ENCODE data around the gene ERLIN1.

ERLIN1 gene

GRCh38 chr10:100153239-100153825 lies 32.5 kb downstream of the ERLIN1 start:
- Histone ChIP-seq H3K27me3 (ENCODE audit: control insufficient read depth, insufficient read depth, low read length, poor library complexity, severe bottlenecking) (no peaks in the 10 kb centered on the region), H3K36me3 (ENCODE audit: control insufficient read depth, insufficient read depth, low read length) (peaks cover 15% of the 10 kb centered on the region), H3K4me1 (ENCODE audit: control insufficient read depth, insufficient read depth, low read length) (no peaks in the 10 kb centered on the region), H3K27ac (ENCODE audit: insufficient read depth, low read depth, low read length, poor library complexity, severe bottlenecking) (no peak overlapping the region), H3K4me3 (ENCODE audit: insufficient read depth, low read depth, low read length) (no peak overlapping the region), H3K9me3 (ENCODE audit: control insufficient read depth, low read length) (no peaks in the 10 kb centered on the region)
- 92% methylated on average over 4 of the region's 4 CpGs for WGBS, 2 experiments

GRCh38 chr10:100151723-100152300 lies 34.0 kb downstream of the ERLIN1 start:
- 93 to 97% methylated on average over 6 of the region's 6 CpGs for WGBS, 2 experiments
- Histone ChIP-seq H3K4me3 (ENCODE audit: insufficient read depth, low read depth, low read length) (no peak overlapping the region), H3K36me3 (ENCODE audit: control insufficient read depth, insufficient read depth, low read length) (peaks cover 15% of the 10 kb centered on the region)

GRCh38 chr10:100148353-100149211 lies 37.2 kb downstream of the ERLIN1 start:
- no peaks in the 10 kb centered on the region for H3K27me3 ChIP-seq (ENCODE audit: control insufficient read depth, insufficient read depth, low read length, poor library complexity, severe bottlenecking)
- no peaks in the 10 kb centered on the region for H3K4me1 ChIP-seq (ENCODE audit: control insufficient read depth, insufficient read depth, low read length)
- WGBS, 2 experiments = 84 to 88% methylated on average over 8 of the region's 8 CpGs
- H3K9me3 ChIP-seq (ENCODE audit: control insufficient read depth, low read length) = no peaks in the 10 kb centered on the region
- no peak overlapping the region for H3K4me3 ChIP-seq (ENCODE audit: insufficient read depth, low read depth, low read length)
- no peak overlapping the region for H3K27ac ChIP-seq (ENCODE audit: insufficient read depth, low read depth, low read length, poor library complexity, severe bottlenecking)
- peaks cover 8% of the 10 kb centered on the region for H3K36me3 ChIP-seq (ENCODE audit: control insufficient read depth, insufficient read depth, low read length)

More at GRCh38 chr10:100151723-100152300, 34.0 kb downstream of the ERLIN1 start:
- Histone ChIP-seq H3K27ac (ENCODE audit: insufficient read depth, low read depth, low read length, poor library complexity, severe bottlenecking) (no peak overlapping the region), H3K27me3 (ENCODE audit: control insufficient read depth, insufficient read depth, low read length, poor library complexity, severe bottlenecking) (no peaks in the 10 kb centered on the region), H3K4me1 (ENCODE audit: control insufficient read depth, insufficient read depth, low read length) (no peaks in the 10 kb centered on the region), H3K9me3 (ENCODE audit: control insufficient read depth, low read length) (no peaks in the 10 kb centered on the region)

GRCh38 chr10:100146875-100147650 lies 38.8 kb downstream of the ERLIN1 start:
- Histone ChIP-seq H3K4me1 (ENCODE audit: control insufficient read depth, insufficient read depth, low read length) (no peaks in the 10 kb centered on the region), H3K27me3 (ENCODE audit: control insufficient read depth, insufficient read depth, low read length, poor library complexity, severe bottlenecking) (no peaks in the 10 kb centered on the region), H3K36me3 (ENCODE audit: control insufficient read depth, insufficient read depth, low read length) (no peaks in the 10 kb centered on the region), H3K27ac (ENCODE audit: insufficient read depth, low read depth, low read length, poor library complexity, severe bottlenecking) (no peak overlapping the region), H3K9me3 (ENCODE audit: control insufficient read depth, low read length) (no peaks in the 10 kb centered on the region), H3K4me3 (ENCODE audit: insufficient read depth, low read depth, low read length) (no peak overlapping the region)
- WGBS, 2 experiments = 76 to 85% methylated on average over 2 of the region's 2 CpGs

GRCh38 chr10:100146398-100146797 lies 39.4 kb downstream of the ERLIN1 start:
- Histone ChIP-seq H3K27me3 (ENCODE audit: control insufficient read depth, insufficient read depth, low read length, poor library complexity, severe bottlenecking) (no peaks in the 10 kb centered on the region), H3K4me1 (ENCODE audit: control insufficient read depth, insufficient read depth, low read length) (no peaks in the 10 kb centered on the region), H3K36me3 (ENCODE audit: control insufficient read depth, insufficient read depth, low read length) (no peaks in the 10 kb centered on the region), H3K4me3 (ENCODE audit: insufficient read depth, low read depth, low read length) (no peak overlapping the region), H3K9me3 (ENCODE audit: control insufficient read depth, low read length) (no peaks in the 10 kb centered on the region), H3K27ac (ENCODE audit: insufficient read depth, low read depth, low read length, poor library complexity, severe bottlenecking) (no peak overlapping the region)
- WGBS, 2 experiments = 93 to 94% methylated on average over 4 of the region's 4 CpGs

GRCh38 chr10:100143756-100144155 lies 42.1 kb downstream of the ERLIN1 start:
- no peaks in the 10 kb centered on the region for H3K27me3 ChIP-seq (ENCODE audit: control insufficient read depth, insufficient read depth, low read length, poor library complexity, severe bottlenecking)
- H3K4me3 ChIP-seq (ENCODE audit: insufficient read depth, low read depth, low read length) = no peak overlapping the region
- no peak overlapping the region for H3K27ac ChIP-seq (ENCODE audit: insufficient read depth, low read depth, low read length, poor library complexity, severe bottlenecking)
- H3K9me3 ChIP-seq (ENCODE audit: control insufficient read depth, low read length) = no peaks in the 10 kb centered on the region
- no peaks in the 10 kb centered on the region for H3K36me3 ChIP-seq (ENCODE audit: control insufficient read depth, insufficient read depth, low read length)
- 97% methylated on average over 9 of the region's 9 CpGs for WGBS, 2 experiments
- H3K4me1 ChIP-seq (ENCODE audit: control insufficient read depth, insufficient read depth, low read length) = no peaks in the 10 kb centered on the region

- no peaks in the 10 kb centered on the region for H3K36me3 ChIP-seq (ENCODE audit: control insufficient read depth, insufficient read depth, low read length)
These were observed 44.3 kb downstream of the ERLIN1 start for GRCh38 chr10:100141446-100142087.

GRCh38 chr10:100140070-100140469 lies 45.8 kb downstream of the ERLIN1 start:
- Histone ChIP-seq H3K36me3 (ENCODE audit: control insufficient read depth, insufficient read depth, low read length) (no peaks in the 10 kb centered on the region), H3K27me3 (ENCODE audit: control insufficient read depth, insufficient read depth, low read length, poor library complexity, severe bottlenecking) (no peaks in the 10 kb centered on the region), H3K4me1 (ENCODE audit: control insufficient read depth, insufficient read depth, low read length) (no peaks in the 10 kb centered on the region), H3K9me3 (ENCODE audit: control insufficient read depth, low read length) (no peaks in the 10 kb centered on the region), H3K4me3 (ENCODE audit: insufficient read depth, low read depth, low read length) (no peak overlapping the region), H3K27ac (ENCODE audit: insufficient read depth, low read depth, low read length, poor library complexity, severe bottlenecking) (no peak overlapping the region)
- 93 to 95% methylated on average over 4 of the region's 4 CpGs for whole genome bisulfite sequencing, 2 experiments

More at GRCh38 chr10:100141446-100142087, 44.3 kb downstream of the ERLIN1 start:
- Histone ChIP-seq H3K9me3 (ENCODE audit: control insufficient read depth, low read length) (no peaks in the 10 kb centered on the region), H3K4me3 (ENCODE audit: insufficient read depth, low read depth, low read length) (no peak overlapping the region), H3K4me1 (ENCODE audit: control insufficient read depth, insufficient read depth, low read length) (no peaks in the 10 kb centered on the region), H3K27ac (ENCODE audit: insufficient read depth, low read depth, low read length, poor library complexity, severe bottlenecking) (no peak overlapping the region), H3K27me3 (ENCODE audit: control insufficient read depth, insufficient read depth, low read length, poor library complexity, severe bottlenecking) (no peaks in the 10 kb centered on the region)
- 82 to 93% methylated on average over 4 of the region's 5 CpGs for WGBS, 2 experiments

- Histone ChIP-seq H3K36me3 (ENCODE audit: control insufficient read depth, insufficient read depth, low read length) (no peaks in the 10 kb centered on the region), H3K27ac (ENCODE audit: insufficient read depth, low read depth, low read length, poor library complexity, severe bottlenecking) (no peak overlapping the region), H3K4me3 (ENCODE audit: insufficient read depth, low read depth, low read length) (no peak overlapping the region), H3K9me3 (ENCODE audit: control insufficient read depth, low read length) (no peaks in the 10 kb centered on the region), H3K27me3 (ENCODE audit: control insufficient read depth, insufficient read depth, low read length, poor library complexity, severe bottlenecking) (no peaks in the 10 kb centered on the region), H3K4me1 (ENCODE audit: control insufficient read depth, insufficient read depth, low read length) (no peaks in the 10 kb centered on the region)
- WGBS, 2 experiments = 91 to 93% methylated on average over 5 to 6 of the region's 7 CpGs
These were observed 46.8 kb downstream of the ERLIN1 start for GRCh38 chr10:100138921-100139496.

All from ectodermal cell (in vitro differentiated cells).